Lower leg skin (tissue), 4 donors: ENCODE data around the gene PDSS1. TPM values are rescaled to one million over a fixed set of nuclear protein-coding genes. Genes with fewer than 3 reads are reported as not detected.

ENCODE experiments used
- DNase-seq, 2 donors: peaks; one replicate each; pipeline ENCODE4 v3.0.0-alpha.2; 2019; ENCODE audit warnings: low spot score in 2 of 2
- H3K4me3 ChIP-seq: fragments of 200-600 bp; sonication (generic); 2 replicates; pipeline ENCODE4 v1.5.1; 2017; ENCODE audit warnings: mild to moderate bottlenecking, low read depth; ENCODE audit not compliant: poor library complexity, severe bottlenecking
- CTCF ChIP-seq, 3 donors: fragments of 450-650 bp; IDR thresholded peaks; one replicate each; pipeline ENCODE4 v1.5.1; 2016; ENCODE audit warnings: antibody characterized with exemption in 3 of 3, mild to moderate bottlenecking in 3 of 3, moderate library complexity in 2 of 3
- POLR2A ChIP-seq, 2 donors: fragments of 450-650 bp; IDR thresholded peaks; one replicate each; pipeline ENCODE4 v1.6.1; 2016 to 2017; ENCODE audit warnings: antibody characterized with exemption in 2 of 2, mild to moderate bottlenecking in 1 of 2, moderate library complexity in 1 of 2
- WGBS, 2 donors: methylation state at CpG; one replicate each; pipeline ENCODE4 v1.1.5; 2018; 5-methylcytosine and 5-hydroxymethylcytosine counted together
- intact Hi-C: fragments of 100-400 bp; cut with DNase I; formaldehyde crosslinking; loops from one replicate; pipeline ENCODE4 v1.15.0; 2023; ENCODE audit warnings: low total_unique reads
- total RNA-seq, 4 donors: library from RNA; depleted of rRNA; stranded (reverse); fragments of >200 nt; gene quantifications; one replicate each; pipeline ENCODE4 v1.1.0, GENCODE V29; 2016

Gene PDSS1
- total RNA-seq, 4 donors from 2014 or later: 1.4 to 4.7 (median 2.7) TPM

- TF ChIP-seq POLR2A (IDR thresholded peaks at IDR 0.05): no peak
- no peak for TF ChIP-seq CTCF (IDR thresholded peaks at IDR 0.05)
- intact Hi-C loops: no loop called here
- DNase-seq: no peak
- 93 to 94% methylated on average over 7 of the region's 7 CpGs for WGBS, 2 donors
- no peak overlapping the region for H3K4me3 ChIP-seq
These were observed 24.1 kb downstream of the PDSS1 start for GRCh38 chr10:26721561-26721960.

- WGBS, 2 donors: 92 to 93% methylated on average over 4 of the region's 4 CpGs
- TF ChIP-seq POLR2A (IDR thresholded peaks at IDR 0.05) (no peak), CTCF (IDR thresholded peaks at IDR 0.05) (no peak)
- DNase-seq: peak in 1 of 2 donors; percentile 64
- H3K4me3 ChIP-seq: no peak overlapping the region
- intact Hi-C loops: no loop called here
These were observed 25.5 kb downstream of the PDSS1 start for GRCh38 chr10:26723016-26723415.

- peak in 1 of 2 donors; percentile 88 for DNase-seq
- WGBS, 2 donors: 53 to 54% methylated on average over 8 of the region's 8 CpGs
- H3K4me3 ChIP-seq: no peak overlapping the region
- intact Hi-C loops: loop anchor here (5.0 kb wide), 1 partner anchor 156 kb away; no protein-coding TSS in a partner anchor
- TF ChIP-seq POLR2A (IDR thresholded peaks at IDR 0.05) (no peak), CTCF (IDR thresholded peaks at IDR 0.05) (peak in 1 of 3 donors; percentile 51)
These were observed 28.6 kb downstream of the PDSS1 start for GRCh38 chr10:26725837-26726727.

DNA sequence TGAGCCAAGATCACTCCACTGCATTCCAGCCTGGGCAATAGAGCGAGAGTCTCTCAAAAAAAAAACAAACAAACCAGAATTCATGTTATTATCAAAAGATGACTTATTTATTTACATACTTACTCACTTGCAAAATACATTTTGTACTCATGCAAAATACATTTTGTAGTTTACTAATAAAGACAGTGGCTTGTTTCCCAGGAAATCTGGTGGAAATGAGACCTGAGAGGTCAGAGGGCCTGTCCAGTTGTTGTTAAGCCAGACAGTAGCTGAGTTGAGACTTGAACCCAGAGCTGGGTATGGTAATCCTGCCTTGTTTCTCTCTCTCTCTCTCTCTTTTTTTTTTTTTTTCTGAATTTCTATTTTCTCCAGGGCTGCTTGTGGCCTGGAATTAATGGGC is 29.5 kb downstream of the PDSS1 start:
- WGBS, 2 donors: 93 to 100% methylated on average over 1 of the region's 1 CpG
- no peak overlapping the region for H3K4me3 ChIP-seq
- intact Hi-C loops: loop anchor here (5.0 kb wide), 1 partner anchor 155 kb away; no protein-coding TSS in a partner anchor
- TF ChIP-seq POLR2A (IDR thresholded peaks at IDR 0.05) (no peak), CTCF (IDR thresholded peaks at IDR 0.05) (no peak)
- DNase-seq: no peak

DNA sequence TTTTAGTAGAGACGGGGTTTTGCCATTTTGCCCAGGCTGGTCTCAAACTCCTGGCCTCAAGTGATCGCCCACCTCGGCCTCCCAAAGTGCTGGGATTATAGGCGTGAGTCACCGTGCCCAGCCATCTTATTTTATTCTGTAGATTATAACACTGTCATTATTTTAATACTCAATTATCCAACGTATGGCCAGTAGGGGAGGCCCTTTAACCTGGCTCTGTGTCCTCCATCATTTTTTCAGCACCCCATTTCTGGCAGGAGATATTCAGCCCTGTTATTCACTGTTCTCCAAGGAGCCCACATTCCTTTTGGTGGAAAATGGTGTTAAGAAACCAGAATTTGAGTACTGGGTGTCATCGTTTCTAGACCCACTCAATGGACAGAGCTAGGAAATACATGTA is 31.5 kb downstream of the PDSS1 start:
- H3K4me3 ChIP-seq: no peak overlapping the region
- 89 to 90% methylated on average over 7 of the region's 7 CpGs for WGBS, 2 donors
- no peak for TF ChIP-seq POLR2A (IDR thresholded peaks at IDR 0.05)
- no peak for TF ChIP-seq CTCF (IDR thresholded peaks at IDR 0.05)
- DNase-seq: peak in 1 of 2 donors; percentile 32
- intact Hi-C loops: loop anchor here (5.0 kb wide), 1 partner anchor 153 kb away; no protein-coding TSS in a partner anchor
